Measurements from ENCODE around the gene USHBP1.

DNA sequence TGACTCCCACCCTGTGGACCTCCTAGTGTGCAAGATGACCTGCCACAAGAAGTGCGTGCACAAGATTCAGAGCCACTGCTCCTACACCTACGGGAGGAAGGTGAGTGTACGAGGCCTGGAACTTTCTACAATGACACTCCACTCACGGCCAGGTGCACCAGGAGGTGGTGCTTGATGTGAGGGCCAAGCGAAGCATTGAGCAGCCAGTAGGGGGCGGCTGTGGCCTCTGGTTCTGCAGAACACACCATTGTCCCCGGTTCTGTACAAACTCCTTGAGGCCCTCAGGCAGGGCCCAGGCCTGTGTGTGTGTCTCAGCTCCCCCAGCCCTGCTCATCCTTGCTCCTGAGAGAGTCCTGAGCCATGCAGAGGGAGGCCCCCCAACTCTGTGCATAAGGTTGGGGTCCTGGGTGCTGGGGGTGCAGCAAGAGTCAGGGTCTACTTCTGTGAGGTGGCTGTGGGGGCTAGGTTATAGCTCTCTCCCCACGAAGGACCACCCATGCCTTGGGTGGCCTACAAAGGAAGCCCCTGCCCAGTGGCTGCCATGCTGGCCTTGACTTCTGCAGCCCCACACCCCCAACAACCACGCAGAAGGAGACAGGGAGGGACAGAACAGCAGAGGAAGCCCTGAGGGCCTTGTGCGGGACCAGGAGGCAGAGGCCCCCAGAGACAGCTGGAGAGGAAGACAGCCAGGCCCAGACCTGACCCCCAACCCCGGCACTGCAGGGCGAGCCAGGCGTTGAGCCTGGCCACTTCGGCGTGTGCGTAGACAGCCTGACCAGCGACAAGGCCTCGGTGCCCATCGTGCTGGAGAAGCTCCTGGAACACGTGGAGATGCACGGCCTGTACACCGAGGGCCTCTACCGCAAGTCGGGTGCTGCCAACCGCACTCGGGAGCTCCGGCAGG is 59.1 kb downstream of the USHBP1 start:
- TF ChIP-seq, protein P1, sequence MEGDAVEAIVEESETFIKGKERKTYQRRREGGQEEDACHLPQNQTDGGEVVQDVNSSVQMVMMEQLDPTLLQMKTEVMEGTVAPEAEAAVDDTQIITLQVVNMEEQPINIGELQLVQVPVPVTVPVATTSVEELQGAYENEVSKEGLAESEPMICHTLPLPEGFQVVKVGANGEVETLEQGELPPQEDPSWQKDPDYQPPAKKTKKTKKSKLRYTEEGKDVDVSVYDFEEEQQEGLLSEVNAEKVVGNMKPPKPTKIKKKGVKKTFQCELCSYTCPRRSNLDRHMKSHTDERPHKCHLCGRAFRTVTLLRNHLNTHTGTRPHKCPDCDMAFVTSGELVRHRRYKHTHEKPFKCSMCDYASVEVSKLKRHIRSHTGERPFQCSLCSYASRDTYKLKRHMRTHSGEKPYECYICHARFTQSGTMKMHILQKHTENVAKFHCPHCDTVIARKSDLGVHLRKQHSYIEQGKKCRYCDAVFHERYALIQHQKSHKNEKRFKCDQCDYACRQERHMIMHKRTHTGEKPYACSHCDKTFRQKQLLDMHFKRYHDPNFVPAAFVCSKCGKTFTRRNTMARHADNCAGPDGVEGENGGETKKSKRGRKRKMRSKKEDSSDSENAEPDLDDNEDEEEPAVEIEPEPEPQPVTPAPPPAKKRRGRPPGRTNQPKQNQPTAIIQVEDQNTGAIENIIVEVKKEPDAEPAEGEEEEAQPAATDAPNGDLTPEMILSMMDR (IDR thresholded peaks at IDR 0.05), result no peak
- TF ChIP-seq POLR2A (IDR thresholded peaks at IDR 0.05), result no peak

All from lower leg skin (tissue), 3 donors.